Keratinocyte (primary cell): ENCODE measurements around the gene TMPRSS11D. TPM values are rescaled to one million over a fixed set of nuclear protein-coding genes. Genes with fewer than 3 reads are reported as not detected.
A peak's percentile ranks its signal among the peaks of the same experiment; 100 is the strongest.

Experiments
- DNase-seq: peaks from one replicate; pipeline ENCODE4 v3.0.0-alpha.2; 2011; ENCODE audit warnings: low read depth, missing footprints, low spot score
- FAIRE-seq: peaks from 2 replicates; lab custom pipeline; 2011; peaks lifted over from hg19 to GRCh38; lab: Jason Lieb, UNC
- H2AFZ ChIP-seq: 2 replicates; pipeline ENCODE4 v1.6.0; 2012; ENCODE audit warnings: low read length, control low read depth, inconsistent platforms; ENCODE audit not compliant: control insufficient read depth
- H3K27ac ChIP-seq: 2 replicates; pipeline ENCODE4 v1.5.1; 2011; ENCODE audit warnings: low read length; ENCODE audit not compliant: control insufficient read depth, insufficient read depth
- H3K27me3 ChIP-seq: 3 replicates; pipeline ENCODE4 v1.6.0; 2011; ENCODE audit warnings: low read length; ENCODE audit not compliant: control insufficient read depth, insufficient read depth; ENCODE audit errors: extremely low read depth
- H3K36me3 ChIP-seq, 2 experiments: 2 replicates in 1 of 2; 3 replicates in 1 of 2; pipeline ENCODE4 v1.5.1; 2011; ENCODE audit warnings: low read length in 2 of 2, mild to moderate bottlenecking in 1 of 2; ENCODE audit not compliant: control insufficient read depth in 2 of 2, insufficient read depth in 2 of 2; ENCODE audit errors: extremely low read depth in 1 of 2
- H3K4me1 ChIP-seq: 3 replicates; pipeline ENCODE4 v1.5.1; 2011; ENCODE audit warnings: low read length; ENCODE audit not compliant: control insufficient read depth, insufficient read depth; ENCODE audit errors: extremely low read depth
- H3K4me2 ChIP-seq: 3 replicates; pipeline ENCODE4 v1.6.0; 2011; ENCODE audit warnings: low read depth, low read length; ENCODE audit not compliant: control insufficient read depth, insufficient read depth; ENCODE audit errors: extremely low read depth
- H3K4me3 ChIP-seq, 3 experiments: fragments of 200-600 bp in 1 of 3; sonication (generic) in 1 of 3; 2 replicates in 2 of 3; 3 replicates in 1 of 3; pipeline ENCODE4 v1.5.1; 2011 to 2016; ENCODE audit warnings: low read length in 3 of 3, mild to moderate bottlenecking in 3 of 3, control low read depth in 2 of 3, inconsistent platforms in 1 of 3, low read depth in 1 of 3, mixed read lengths in 1 of 3, mixed run types in 1 of 3, moderate library complexity in 1 of 3; ENCODE audit not compliant: control insufficient read depth in 2 of 3, insufficient read depth in 2 of 3; ENCODE audit errors: extremely low read depth in 1 of 3
- H3K79me2 ChIP-seq: 2 replicates; pipeline ENCODE4 v1.6.0; 2012; ENCODE audit warnings: low read length; ENCODE audit not compliant: control insufficient read depth, insufficient read depth
- H3K9ac ChIP-seq: 3 replicates; pipeline ENCODE4 v1.6.0; 2011; ENCODE audit warnings: low read length; ENCODE audit not compliant: control insufficient read depth, insufficient read depth; ENCODE audit errors: extremely low read depth
- H3K9me1 ChIP-seq: 3 replicates; pipeline ENCODE4 v1.6.0; 2011; ENCODE audit warnings: low read length; ENCODE audit not compliant: control insufficient read depth, insufficient read depth; ENCODE audit errors: extremely low read depth
- H3K9me3 ChIP-seq: 2 replicates; pipeline ENCODE4 v1.5.1; 2012; ENCODE audit warnings: low read depth, low read length; ENCODE audit not compliant: control insufficient read depth
- H4K20me1 ChIP-seq: 3 replicates; pipeline ENCODE4 v1.6.0; 2011; ENCODE audit warnings: low read length; ENCODE audit not compliant: control insufficient read depth, insufficient read depth; ENCODE audit errors: extremely low read depth
- CTCF ChIP-seq, 3 experiments: IDR thresholded peaks in 1 of 3; conservative IDR thresholded peaks in 1 of 3; optimal IDR thresholded peaks in 1 of 3; 2 replicates in 2 of 3; 3 replicates in 1 of 3; pipeline versions ENCODE3 to v1.5.1; 2011; ENCODE audit warnings: low read length in 3 of 3, mild to moderate bottlenecking in 3 of 3, moderate library complexity in 2 of 3, control low read depth in 1 of 3, inconsistent platforms in 1 of 3; ENCODE audit not compliant: insufficient read depth in 2 of 3; ENCODE audit errors: extremely low read depth in 1 of 3
- EZH2 ChIP-seq: IDR thresholded peaks from one replicate; pipeline ENCODE4 v1.6.1; 2012; ENCODE audit warnings: inconsistent platforms, mild to moderate bottlenecking, low read length, moderate library complexity
- dilution Hi-C: fragments of 300-500 bp; cut with MboI; formaldehyde crosslinking; loops from one replicate; pipeline ENCODE4 v1.7.0; 2020; ENCODE audit warnings: low sequenced_read_pairs; ENCODE audit not compliant: extremely low pct_ligation_motif_present
- polyA plus RNA-seq, 5 experiments: library from polyadenylated mRNA; depleted of rRNA in 3 of 5; stranded (reverse) in 3 of 5; stranded (forward) in 1 of 5; unstranded in 1 of 5; fragments of >200 nt; gene quantifications; 1 replicate in 1 of 5; 2 replicates in 3 of 5; 3 replicates in 1 of 5; pipeline versions ENCODE4 v1.2.1 to v1.2.3, GENCODE V29; 2011 to 2012; ENCODE audit warnings: missing spikeins in 2 of 5, low read depth in 1 of 5, low replicate concordance in 1 of 5

Gene TMPRSS11D
- polyA plus RNA-seq, 1 donor (not counting 4 experiments of a cell fraction or from before 2014, with no cell fraction given), result 0.28 TPM

- H3K4me2 ChIP-seq, result peak overlapping the region; percentile 31
- H3K27me3 ChIP-seq, result no peaks in the 10 kb centered on the region
- TF ChIP-seq CTCF (optimal IDR thresholded peaks at IDR 0.05 in 1 of 3, IDR thresholded peaks at IDR 0.05 in 1 of 3, conservative IDR thresholded peaks at IDR 0.05 in 1 of 3; ENCODE audit: extremely low read depth in 1 of 3, insufficient read depth in 2 of 3, low read length in 3 of 3), result no peak
- no peak for TF ChIP-seq EZH2
- H3K9me3 ChIP-seq, result no peaks in the 10 kb centered on the region
- no peak overlapping the region for H3K9ac ChIP-seq
- H3K36me3 ChIP-seq, result no peaks in the 10 kb centered on the region
- H2AFZ ChIP-seq, result peak overlapping the region; percentile 28
- H3K4me1 ChIP-seq, result peaks cover 24% of the 10 kb centered on the region
- FAIRE-seq, result no peak
- no peaks in the 10 kb centered on the region for H3K9me1 ChIP-seq
- dilution Hi-C loops, result no loop called here
- peak overlapping the region; percentile 63 for H3K27ac ChIP-seq
- DNase-seq, result no peak
- no peaks in the 10 kb centered on the region for H4K20me1 ChIP-seq
- H3K4me3 ChIP-seq, result no peak overlapping the region
- no peaks in the 10 kb centered on the region for H3K79me2 ChIP-seq
Observed at GRCh38 chr4:67931256-67931655, 47.5 kb upstream of the TMPRSS11D start.

- H3K9me1 ChIP-seq, result no peaks in the 10 kb centered on the region
- TF ChIP-seq EZH2 (no peak), CTCF (optimal IDR thresholded peaks at IDR 0.05 in 1 of 3, IDR thresholded peaks at IDR 0.05 in 1 of 3, conservative IDR thresholded peaks at IDR 0.05 in 1 of 3; ENCODE audit: extremely low read depth in 1 of 3, insufficient read depth in 2 of 3, low read length in 3 of 3) (no peak)
- H2AFZ ChIP-seq, result no peak overlapping the region
- H3K4me2 ChIP-seq, result no peak overlapping the region
- H3K9ac ChIP-seq, result no peak overlapping the region
- peak overlapping the region; percentile 64 for H3K27ac ChIP-seq
- no peaks in the 10 kb centered on the region for H3K9me3 ChIP-seq
- H3K79me2 ChIP-seq, result no peaks in the 10 kb centered on the region
- H3K4me1 ChIP-seq, result peaks cover 21% of the 10 kb centered on the region
- no peaks in the 10 kb centered on the region for H4K20me1 ChIP-seq
- no peaks in the 10 kb centered on the region for H3K36me3 ChIP-seq
- dilution Hi-C loops, result no loop called here
- H3K27me3 ChIP-seq, result no peaks in the 10 kb centered on the region
- DNase-seq (no peak), FAIRE-seq (peak; percentile 69)
- H3K4me3 ChIP-seq, result no peak overlapping the region
Observed at GRCh38 chr4:67929426-67929825, 45.6 kb upstream of the TMPRSS11D start.
